ENCODE measurements around the gene LPCAT1.

LPCAT1 gene

GRCh38 chr5:1547236-1547635 lies 23.5 kb upstream of the LPCAT1 start:
- H3K27ac ChIP-seq: no peak overlapping the region
- TF ChIP-seq ZFX (IDR thresholded peaks at IDR 0.05; ENCODE audit: borderline replicate concordance) (no peak), CTCF (IDR thresholded peaks at IDR 0.05) (no peak)

GRCh38 chr5:1546556-1546955 lies 22.8 kb upstream of the LPCAT1 start:
- TF ChIP-seq ZFX (IDR thresholded peaks at IDR 0.05; ENCODE audit: borderline replicate concordance): no peak
- no peak for TF ChIP-seq CTCF (IDR thresholded peaks at IDR 0.05)
- H3K27ac ChIP-seq: no peak overlapping the region

GRCh38 chr5:1545805-1546355 lies 22.1 kb upstream of the LPCAT1 start:
- H3K27ac ChIP-seq: no peak overlapping the region
- TF ChIP-seq ZFX (IDR thresholded peaks at IDR 0.05; ENCODE audit: borderline replicate concordance) (no peak), CTCF (IDR thresholded peaks at IDR 0.05) (no peak)

GRCh38 chr5:1545126-1545804 lies 21.5 kb upstream of the LPCAT1 start:
- TF ChIP-seq ZFX (IDR thresholded peaks at IDR 0.05; ENCODE audit: borderline replicate concordance) (no peak), CTCF (IDR thresholded peaks at IDR 0.05) (no peak)
- no peak overlapping the region for H3K27ac ChIP-seq

GRCh38 chr5:1544294-1544961 lies 20.7 kb upstream of the LPCAT1 start:
- H3K27ac ChIP-seq: no peak overlapping the region
- no peak for TF ChIP-seq CTCF (IDR thresholded peaks at IDR 0.05)
- TF ChIP-seq ZFX (IDR thresholded peaks at IDR 0.05; ENCODE audit: borderline replicate concordance): no peak

GRCh38 chr5:1543398-1544293 lies 19.9 kb upstream of the LPCAT1 start:
- TF ChIP-seq ZFX (IDR thresholded peaks at IDR 0.05; ENCODE audit: borderline replicate concordance): no peak
- no peak for TF ChIP-seq CTCF (IDR thresholded peaks at IDR 0.05)
- H3K27ac ChIP-seq: no peak overlapping the region

Measured in 22Rv1 (cell line).